HG03039 (cell line): ENCODE data around the gene NRARP.

Source experiments
- ATAC-seq: cut with Tn5 transposase; IDR thresholded peaks from one replicate; pipeline ENCODE4 v1.9.1; 2021; ENCODE audit warnings: mild to moderate bottlenecking, moderate library complexity; ENCODE audit not compliant: unreplicated experiment

Gene NRARP

DNA sequence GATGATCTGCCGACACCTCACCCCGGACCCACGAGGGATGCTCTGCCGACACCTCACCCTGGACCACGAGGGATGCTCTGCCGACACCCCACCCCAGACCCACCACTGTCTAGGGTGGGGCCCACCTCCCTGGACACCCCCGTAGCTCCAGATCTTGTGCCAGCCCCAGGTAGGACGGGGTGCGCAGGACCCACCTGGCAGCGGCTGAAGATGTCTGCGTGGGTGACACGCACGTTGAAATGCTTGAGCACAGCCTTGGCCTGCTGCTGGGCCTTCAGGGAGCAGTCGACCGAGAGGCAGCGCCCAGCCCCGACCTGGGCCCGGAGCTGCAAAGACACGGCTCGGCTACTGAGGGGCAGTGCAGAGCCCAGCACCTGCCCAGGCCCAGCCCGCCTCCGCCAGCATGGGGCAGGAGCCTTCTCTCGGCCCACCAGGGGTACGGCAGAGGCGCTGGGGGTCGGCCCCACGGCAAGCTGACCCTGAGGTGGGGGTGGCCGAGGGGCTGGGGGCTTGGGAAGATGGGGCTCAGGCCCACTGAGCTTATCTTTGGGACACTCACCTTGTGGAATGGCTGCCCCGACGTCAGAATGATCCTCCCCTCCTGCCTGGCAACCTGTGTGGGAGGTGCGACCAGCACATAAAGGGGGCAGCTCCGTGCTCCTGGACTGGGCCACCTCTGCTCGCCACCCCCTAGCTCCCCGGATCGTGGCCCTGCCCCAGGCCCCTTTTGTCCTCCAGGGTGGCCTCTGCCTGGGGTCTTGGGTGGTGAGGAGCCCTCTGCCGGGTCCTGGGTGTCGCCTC, 21.7 kb upstream of the NRARP start:
- ATAC-seq: no peak

DNA sequence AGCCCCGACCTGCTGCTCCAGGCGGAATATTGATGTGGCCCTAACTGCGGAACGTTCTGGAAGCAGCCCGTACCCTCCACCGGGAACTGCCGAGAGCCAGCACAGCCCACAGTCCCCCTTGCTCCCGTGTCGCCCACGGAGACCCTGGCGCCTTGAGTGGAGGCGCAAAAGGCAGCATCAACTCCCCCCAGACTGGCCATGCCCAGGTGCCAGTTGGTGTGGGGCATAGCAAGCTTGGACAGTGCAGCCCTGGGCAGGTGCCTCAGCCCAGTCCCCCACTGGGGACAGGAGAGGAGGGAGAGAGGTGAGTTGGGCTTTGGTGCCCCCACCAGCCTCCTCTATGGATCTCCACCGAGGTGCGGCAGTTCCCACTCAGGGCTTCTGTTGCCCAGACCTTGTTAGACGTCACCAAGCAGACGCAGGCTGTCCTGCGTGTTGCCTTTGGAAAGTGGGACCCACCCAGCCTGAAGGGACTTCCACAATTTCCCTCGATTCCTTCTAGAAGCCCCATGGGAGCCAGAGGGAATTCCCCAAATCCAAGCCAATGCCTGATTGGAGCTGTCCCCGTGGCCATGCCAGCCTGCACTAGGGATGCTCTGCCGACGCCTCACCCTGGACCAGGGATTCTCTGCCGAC, 19.8 kb upstream of the NRARP start:
- no peak for ATAC-seq

GRCh38 chr9:137320555-137321384, 18.7 kb upstream of the NRARP start:
- ATAC-seq: no peak

GRCh38 chr9:137319739-137320551, 17.9 kb upstream of the NRARP start:
- ATAC-seq: no peak

- ATAC-seq: no peak
These were observed 17.1 kb upstream of the NRARP start for GRCh38 chr9:137319011-137319738.

DNA sequence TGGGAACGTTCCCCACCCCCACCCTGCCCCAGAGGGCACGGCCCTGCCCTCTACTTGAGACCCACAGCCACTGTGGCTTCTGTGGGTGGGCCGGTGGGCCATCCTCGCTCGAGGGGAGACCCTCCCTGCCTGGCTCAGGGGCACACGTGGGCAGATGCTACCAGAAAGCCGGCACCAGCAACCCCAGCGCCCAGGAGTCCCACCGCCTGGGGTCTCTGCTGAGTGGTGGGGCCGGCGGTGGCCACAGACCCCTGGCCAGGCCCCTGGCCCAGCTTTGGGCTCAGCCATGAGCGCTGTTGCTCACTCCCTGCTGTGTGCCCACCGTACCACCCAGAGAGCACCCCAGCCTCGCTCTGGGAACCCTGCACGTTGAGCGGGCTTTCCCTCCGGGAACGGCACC, 16.5 kb upstream of the NRARP start:
- ATAC-seq: no peak

DNA sequence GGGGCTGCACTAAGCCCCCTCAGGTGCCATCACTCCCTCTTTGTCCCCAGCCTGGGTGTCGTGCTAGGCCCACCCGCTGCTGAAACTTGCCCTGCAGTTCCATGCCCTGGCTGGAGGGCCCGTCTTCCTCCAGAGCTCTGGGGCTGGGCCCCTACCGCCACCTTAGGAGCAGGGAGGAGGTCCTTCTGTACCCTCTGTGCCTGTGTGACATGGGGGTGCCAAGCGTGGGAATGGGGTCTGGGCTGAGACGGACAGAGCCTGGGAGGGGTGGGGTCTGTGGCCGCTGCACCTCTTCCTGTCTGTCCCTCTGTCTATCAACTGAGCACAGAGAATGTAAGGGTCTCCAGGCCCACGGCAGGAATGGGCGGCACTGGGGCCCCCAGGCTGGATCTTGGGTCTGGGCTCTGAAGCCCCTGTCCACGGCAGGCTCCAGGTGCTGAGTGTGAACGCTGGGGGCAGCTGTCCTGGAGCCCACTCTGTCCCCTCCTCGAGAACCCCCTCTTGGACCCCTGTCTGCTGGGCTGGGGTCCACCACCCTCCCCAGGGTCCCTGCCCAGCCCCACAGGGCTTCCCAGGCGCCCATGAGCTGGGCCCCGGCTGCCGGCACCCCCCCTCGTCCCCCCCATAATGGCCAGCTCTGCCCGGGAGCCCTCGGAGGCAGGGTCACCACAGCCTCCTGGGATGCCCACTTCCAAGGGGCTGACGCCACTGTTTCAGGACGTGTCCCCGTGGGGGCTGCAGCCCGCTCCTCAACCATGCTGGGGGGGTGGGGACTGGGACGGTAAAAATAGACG, 15.8 kb upstream of the NRARP start:
- no peak for ATAC-seq

- no peak for ATAC-seq
These were observed 15.1 kb upstream of the NRARP start for GRCh38 chr9:137317021-137317717.

DNA sequence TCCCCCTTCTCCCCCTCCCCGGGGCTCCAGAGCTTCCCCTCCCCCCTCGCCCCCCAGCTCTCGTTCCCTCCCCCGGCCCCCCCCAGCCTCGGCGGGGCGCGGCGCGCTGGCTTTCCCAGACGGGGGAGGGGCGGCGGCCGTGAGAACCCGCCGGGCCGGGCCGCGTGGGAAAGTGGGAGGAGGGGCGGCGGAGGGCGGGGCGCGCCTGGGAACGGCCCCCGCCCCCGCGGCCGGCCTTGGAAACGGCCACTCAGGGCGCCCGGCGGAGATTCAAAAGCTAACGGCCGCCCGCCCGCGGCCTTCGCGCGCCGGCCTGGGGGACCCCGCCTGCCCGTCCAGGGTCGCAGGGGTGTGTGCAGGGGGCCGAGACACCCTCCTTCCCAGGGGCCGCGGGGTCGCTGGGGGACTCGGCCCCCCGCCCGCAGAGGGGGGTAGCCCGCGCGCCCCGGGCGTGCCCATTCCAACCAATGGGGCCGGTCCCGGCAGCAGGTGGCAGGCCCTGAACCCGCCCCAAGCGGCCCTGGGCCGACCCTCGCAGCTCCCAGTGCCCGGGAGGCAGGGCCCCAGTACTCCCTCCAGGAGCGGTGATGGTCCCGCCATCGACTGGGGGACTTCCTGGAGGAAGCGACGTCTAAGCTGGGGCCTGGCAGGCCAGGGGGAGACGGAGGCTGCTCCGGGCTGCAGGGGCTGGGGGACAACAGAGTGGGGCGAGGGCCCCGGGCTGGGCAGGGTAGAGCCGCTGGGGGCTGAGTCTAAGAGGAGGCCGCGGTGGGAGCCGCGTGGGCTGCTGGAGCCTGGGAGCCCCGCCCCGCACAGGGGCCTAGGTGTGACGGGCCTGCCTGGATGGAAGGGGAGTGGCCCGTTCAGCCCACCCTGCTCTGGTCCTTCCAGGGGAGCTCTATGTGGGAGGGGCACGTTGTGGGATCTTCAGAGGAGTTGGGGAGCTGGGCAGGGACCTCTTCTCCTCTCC, 14.2 kb upstream of the NRARP start:
- ATAC-seq: no peak

DNA sequence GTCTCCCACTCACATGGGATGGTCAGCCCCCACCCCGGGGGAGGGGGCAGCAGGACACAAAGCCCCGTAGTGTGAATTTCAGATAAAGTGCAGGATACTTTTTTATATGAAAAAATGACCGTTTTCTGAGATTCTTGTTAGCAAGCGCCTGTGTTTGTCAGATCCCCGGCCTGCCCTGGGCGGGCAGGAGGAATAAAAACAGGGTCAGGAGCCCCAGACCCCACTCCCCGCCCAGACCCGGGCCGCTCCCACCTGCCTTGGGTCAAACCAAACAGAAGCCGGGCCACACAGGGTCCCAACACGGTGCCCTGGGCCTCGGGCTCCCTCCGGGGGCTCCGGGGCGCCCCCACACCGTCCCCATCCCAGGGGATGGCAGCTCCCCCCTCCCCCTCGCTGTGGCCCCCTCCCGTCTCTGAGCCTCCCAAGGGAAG, 13.5 kb upstream of the NRARP start:
- no peak for ATAC-seq

- no peak for ATAC-seq
These were observed 12.8 kb upstream of the NRARP start for GRCh38 chr9:137314561-137315560.

- ATAC-seq: no peak
These were observed 12.0 kb upstream of the NRARP start for GRCh38 chr9:137313956-137314560.

- ATAC-seq: no peak
These were observed 11.4 kb upstream of the NRARP start for GRCh38 chr9:137313326-137313936.

DNA sequence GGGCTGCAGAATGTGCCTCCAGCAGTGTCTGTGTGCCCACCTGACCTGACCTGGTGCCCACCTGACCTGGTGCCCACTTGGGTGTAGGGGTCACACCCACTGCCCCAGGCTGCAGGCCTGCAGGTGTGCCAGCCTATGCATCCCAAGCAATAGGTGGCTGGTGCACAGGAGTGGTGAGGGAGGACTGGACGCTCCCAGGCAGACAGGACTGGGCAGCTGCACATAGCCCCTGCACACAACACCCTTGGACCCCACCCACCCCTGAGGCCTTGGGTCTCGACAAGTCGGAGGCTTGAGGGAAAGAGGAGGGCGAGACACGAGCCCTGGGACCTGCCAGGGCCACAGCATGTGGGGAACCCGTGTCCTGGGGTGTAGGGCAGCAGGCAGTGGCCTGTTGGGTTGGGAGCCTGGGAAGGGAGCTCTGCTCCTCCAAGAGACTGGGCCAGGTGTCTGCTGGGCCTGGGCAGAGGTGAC, 10.8 kb upstream of the NRARP start:
- ATAC-seq: no peak
